GM21367 (cell line): ENCODE measurements around the gene GMDS.
A peak's percentile ranks its signal among the peaks of the same experiment; 100 is the strongest.

Experiments used
- ATAC-seq: cut with Tn5 transposase; IDR thresholded peaks from one replicate; pipeline ENCODE4 v1.9.1; 2021; ENCODE audit not compliant: unreplicated experiment

Gene GMDS

GRCh38 chr6:2140438-2141128 is 104.8 kb downstream of the GMDS start:
- no peak for ATAC-seq

- ATAC-seq, result no peak
These were observed 110.0 kb downstream of the GMDS start for GRCh38 chr6:2135401-2135800.

- ATAC-seq, result no peak
These were observed 110.9 kb downstream of the GMDS start for GRCh38 chr6:2134554-2134953.

- no peak for ATAC-seq
These were observed 111.6 kb downstream of the GMDS start for GRCh38 chr6:2133716-2134310.

- no peak for ATAC-seq
These were observed 112.5 kb downstream of the GMDS start for GRCh38 chr6:2132916-2133315.

GRCh38 chr6:2132416-2132815 is 113.0 kb downstream of the GMDS start:
- no peak for ATAC-seq

GRCh38 chr6:2129182-2129621 is 116.2 kb downstream of the GMDS start:
- ATAC-seq, result peak; percentile 56

- ATAC-seq, result peak; percentile 58
These were observed 117.9 kb downstream of the GMDS start for GRCh38 chr6:2127484-2127911.

GRCh38 chr6:2126351-2126750 is 119.1 kb downstream of the GMDS start:
- no peak for ATAC-seq

GRCh38 chr6:2125158-2125557 is 120.2 kb downstream of the GMDS start:
- ATAC-seq, result no peak

GRCh38 chr6:2124260-2124709 is 121.1 kb downstream of the GMDS start:
- ATAC-seq, result no peak

GRCh38 chr6:2120912-2121311 is 124.5 kb downstream of the GMDS start:
- no peak for ATAC-seq

- ATAC-seq, result no peak
These were observed 126.1 kb downstream of the GMDS start for GRCh38 chr6:2119275-2119674.

- ATAC-seq, result no peak
These were observed 127.3 kb downstream of the GMDS start for GRCh38 chr6:2118136-2118535.

GRCh38 chr6:2117447-2117846 is 128.0 kb downstream of the GMDS start:
- ATAC-seq, result no peak

GRCh38 chr6:2116496-2116895 is 128.9 kb downstream of the GMDS start:
- ATAC-seq, result no peak

- no peak for ATAC-seq
These were observed 131.3 kb downstream of the GMDS start for GRCh38 chr6:2114100-2114499.

GRCh38 chr6:2111162-2111677 is 134.2 kb downstream of the GMDS start:
- ATAC-seq, result peak; percentile 39

- peak; percentile 63 for ATAC-seq
These were observed 134.9 kb downstream of the GMDS start for GRCh38 chr6:2110504-2110903.

- ATAC-seq, result no peak
These were observed 135.6 kb downstream of the GMDS start for GRCh38 chr6:2109796-2110195.

- no peak for ATAC-seq
These were observed 136.6 kb downstream of the GMDS start for GRCh38 chr6:2108700-2109306.

GRCh38 chr6:2104524-2104880 is 140.9 kb downstream of the GMDS start:
- ATAC-seq, result no peak
